ENCODE measurements around the gene KRTAP10-5. TPM values are rescaled to one million over a fixed set of nuclear protein-coding genes. Genes with fewer than 3 reads are reported as not detected.
"Not testable (repeated sequence)": the region's sequence is repeated elsewhere in the genome, so short reads cannot be mapped to it uniquely, and the experiment has no call there.

KRTAP10-5 gene
- total and polyA plus RNA-seq, 9 of the 15 experiments (the other 6 are each of a cell fraction or from before 2014, with no cell fraction given) = not detected

DNA sequence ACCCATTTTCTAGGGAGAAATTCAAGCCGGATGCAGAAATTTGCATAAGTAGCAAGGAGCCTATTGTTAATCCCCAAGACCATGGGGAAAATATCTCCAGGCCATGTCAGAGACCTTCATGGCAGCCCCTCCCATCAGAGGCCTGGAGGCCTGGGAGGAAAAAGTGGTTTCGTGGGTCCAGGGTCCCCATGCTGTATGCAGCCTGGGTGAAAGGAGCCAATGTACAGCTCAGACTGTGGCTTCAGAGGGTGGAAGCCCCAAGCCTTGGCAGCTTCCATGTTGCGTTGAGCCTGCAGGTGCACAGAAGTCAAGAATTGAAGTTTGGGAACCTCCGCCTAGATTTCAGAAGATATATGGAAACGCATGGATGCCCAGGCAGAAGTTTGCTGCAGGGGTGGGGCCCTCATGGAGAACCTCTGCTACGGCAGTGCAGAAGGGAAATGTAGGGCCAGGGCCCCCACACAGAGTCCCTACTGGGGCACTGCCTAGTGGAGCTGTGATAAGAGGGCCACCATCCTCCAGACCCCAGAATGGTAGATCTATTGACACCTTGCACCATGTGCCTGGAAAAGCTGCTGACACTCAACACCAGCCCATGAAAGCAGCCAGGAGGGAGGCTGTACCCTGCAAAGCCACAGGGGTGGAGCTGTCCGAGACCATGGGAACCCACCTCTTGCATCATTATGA is 29.9 kb upstream of the KRTAP10-5 start:
- CTCF ChIA-PET (ENCODE audit: low intra/inter-chr PET ratio); H3K9me1 ChIP-seq (ENCODE audit: control insufficient read depth, insufficient read depth, low read length); intact Hi-C loops (cut with micrococcal nuclease); H3K4me2 ChIP-seq (ENCODE audit: insufficient read depth, low read length); H3K27ac ChIP-seq (ENCODE audit: extremely low read depth, low read depth, low read length); BruUV-seq (replicated peaks); H3K79me2 ChIP-seq (ENCODE audit: control insufficient read depth, insufficient read depth, low read length); FAIRE-seq; H3K36me3 ChIP-seq (ENCODE audit: control insufficient read depth, insufficient read depth, low read length); in situ Hi-C loops (cut with MboI); H3K9ac ChIP-seq (ENCODE audit: insufficient read depth in 1 of 2, low read depth in 2 of 2, low read length in 2 of 2); H3K9me3 ChIP-seq (replicated peaks; ENCODE audit: control insufficient read depth, insufficient read depth, low read depth, low read length); H3K4me3 ChIP-seq; H4K20me1 ChIP-seq (replicated peaks; ENCODE audit: control insufficient read depth, insufficient read depth, low read length); H2AFZ ChIP-seq (ENCODE audit: low read depth, low read length); ATAC-seq; DNase-seq (ENCODE audit: extremely low read depth in 1 of 4, low spot score in 3 of 4): not testable (repeated sequence)
- Histone ChIP-seq H3K27me3 (ENCODE audit: control insufficient read depth in 2 of 2, insufficient read depth in 2 of 2, low read length in 2 of 2) (peaks cover 12 to 26% of the 10 kb centered on the region in 2 experiments; a peak in 4 of 5 replicates), H3K4me1 (replicated peaks in 1 of 2; ENCODE audit: control insufficient read depth in 2 of 2, insufficient read depth in 2 of 2, low read length in 2 of 2) (peaks cover 0 to 10% of the 10 kb centered on the region in 2 experiments; a peak in 2 of 5 replicates)
- POLR2A ChIA-PET = interaction anchor here (0.6 kb wide), 1 partner anchor 119 kb away, joined by 3 read pairs; no protein-coding TSS in a partner anchor
- 3% methylated on average over 7 of the region's 7 CpGs for whole genome bisulfite sequencing (ENCODE audit: insufficient coverage, low coverage, missing lambda C conversion rate)
- 0 out of 2 replicates have a peak, but pooled peaks have one; percentile 58 for TF ChIP-seq TRIM28 (IDR thresholded peaks at IDR 0.05)

- no peak overlapping the region for H3K4me3 ChIP-seq
- BruUV-seq (replicated peaks) = no TSS peak
- CTCF ChIA-PET (ENCODE audit: low intra/inter-chr PET ratio) = no interaction called here
- TF ChIP-seq HOMEZ (CRISPR knock-in tag; IDR thresholded peaks at IDR 0.05) = no peak
- no peak for TF ChIP-seq EWSR1 (IDR thresholded peaks at IDR 0.05; ENCODE audit: borderline replicate concordance, low read depth, partially characterized antibody)
- TF ChIP-seq BRD9 (IDR thresholded peaks at IDR 0.05; ENCODE audit: low read depth, partially characterized antibody) = no peak
- TF ChIP-seq ZC3H8 (IDR thresholded peaks at IDR 0.05) = no peak
- no peak for TF ChIP-seq ATF4 (CRISPR knock-in tag; IDR thresholded peaks at IDR 0.05)
- no peak for TF ChIP-seq NFE2 (IDR thresholded peaks at IDR 0.05; ENCODE audit: low read depth)
- TF ChIP-seq TRIM25 (IDR thresholded peaks at IDR 0.05; ENCODE audit: borderline replicate concordance) = no peak
Measured at GRCh38 chr21:44609193-44609592, 28.8 kb upstream of the KRTAP10-5 start.

More at GRCh38 chr21:44609193-44609592, 28.8 kb upstream of the KRTAP10-5 start:
- ATAC-seq (no peak), FAIRE-seq (no peak), DNase-seq (ENCODE audit: extremely low read depth in 1 of 4, low spot score in 3 of 4) (no peak)
- Histone ChIP-seq H3K9me1 (ENCODE audit: control insufficient read depth, insufficient read depth, low read length) (peaks cover under 1% of the 10 kb centered on the region), H4K20me1 (replicated peaks; ENCODE audit: control insufficient read depth, insufficient read depth, low read length) (no peaks in the 10 kb centered on the region), H2AFZ (ENCODE audit: low read depth, low read length) (no peak overlapping the region), H3K4me2 (ENCODE audit: insufficient read depth, low read length) (no peak overlapping the region), H3K9me3 (replicated peaks; ENCODE audit: control insufficient read depth, insufficient read depth, low read depth, low read length) (no peaks in the 10 kb centered on the region; the same call in none of the 2 replicates), H3K27me3 (ENCODE audit: control insufficient read depth in 2 of 2, insufficient read depth in 2 of 2, low read length in 2 of 2) (peaks cover 3 to 15% of the 10 kb centered on the region in 2 experiments; a peak in 4 of 5 replicates), H3K79me2 (ENCODE audit: control insufficient read depth, insufficient read depth, low read length) (no peaks in the 10 kb centered on the region), H3K9ac (ENCODE audit: insufficient read depth in 1 of 2, low read depth in 2 of 2, low read length in 2 of 2) (no peak overlapping the region), H3K36me3 (ENCODE audit: control insufficient read depth, insufficient read depth, low read length) (no peaks in the 10 kb centered on the region), H3K27ac (ENCODE audit: extremely low read depth, low read depth, low read length) (no peak overlapping the region), H3K4me1 (replicated peaks in 1 of 2; ENCODE audit: control insufficient read depth in 2 of 2, insufficient read depth in 2 of 2, low read length in 2 of 2) (peaks cover 0 to 5% of the 10 kb centered on the region in 2 experiments; a peak in 1 of 5 replicates)
- in situ Hi-C loops (cut with MboI) (no loop called here), intact Hi-C loops (cut with micrococcal nuclease) (no loop called here)
- POLR2A ChIA-PET = interaction anchor here (0.9 kb wide), 1 partner anchor 27 kb away, joined by 3 read pairs; no protein-coding TSS in a partner anchor
